Endothelial cell of umbilical vein (primary cell): ENCODE results near the gene MAN1A1. TPM values are rescaled to one million over a fixed set of nuclear protein-coding genes. Genes with fewer than 3 reads are reported as not detected.

Source experiments
- BruUV-seq: library from RNA; stranded (reverse); fragments of 400-500 nt; replicated peaks from 2 replicates; lab custom pipeline; 2021; lab: Mats Ljungman, UMichigan
- CTCF ChIA-PET: fragments of 300-600, 350-600 bp; sonication (Branson Sonifier 250); formaldehyde crosslinking; loops from one replicate; lab custom pipeline; 2021; ENCODE audit warnings: antibody characterized with exemption, inconsistent platforms; lab: Charles Lee
- POLR2A ChIA-PET: fragments of 300-600, 350-600 bp; sonication (Branson Sonifier 250); formaldehyde crosslinking; loops from one replicate; lab custom pipeline; 2021; ENCODE audit warnings: antibody characterized with exemption, inconsistent platforms; lab: Charles Lee
- DNase-seq: peaks from one replicate; pipeline ENCODE4 v3.0.0-alpha.2; 2011; ENCODE audit warnings: low read depth, low spot score
- FAIRE-seq: peaks from 2 replicates; lab custom pipeline; 2011; peaks lifted over from hg19 to GRCh38; lab: Jason Lieb, UNC
- H2AFZ ChIP-seq: 2 replicates; pipeline ENCODE4 v1.6.0; 2012; ENCODE audit warnings: low read depth, low read length, control low read depth, inconsistent platforms
- H3K27ac ChIP-seq: 2 replicates; pipeline ENCODE4 v1.5.1; 2011; ENCODE audit warnings: low read depth, mild to moderate bottlenecking, control low read depth, low read length, moderate library complexity; ENCODE audit not compliant: insufficient read depth
- H3K27me3 ChIP-seq, 2 experiments: 2 replicates each; pipeline versions ENCODE4 v1.6.0 to v1.6.1; 2011; ENCODE audit warnings: low read length in 2 of 2, mixed read lengths in 1 of 2; ENCODE audit not compliant: control insufficient read depth in 2 of 2, insufficient read depth in 2 of 2
- H3K36me3 ChIP-seq, 2 experiments: 2 replicates in 1 of 2; 3 replicates in 1 of 2; pipeline ENCODE4 v1.5.1; 2011; ENCODE audit warnings: low read length in 2 of 2, mild to moderate bottlenecking in 1 of 2, moderate library complexity in 1 of 2; ENCODE audit not compliant: control insufficient read depth in 2 of 2, insufficient read depth in 2 of 2; ENCODE audit errors: extremely low read depth in 1 of 2
- H3K4me1 ChIP-seq: 3 replicates; pipeline ENCODE4 v1.5.1; 2011; ENCODE audit warnings: mild to moderate bottlenecking, low read length; ENCODE audit not compliant: control insufficient read depth, insufficient read depth; ENCODE audit errors: extremely low read depth
- H3K4me2 ChIP-seq: 2 replicates; pipeline ENCODE4 v1.6.1; 2011; ENCODE audit warnings: low read length, control low read depth, mixed read lengths; ENCODE audit not compliant: insufficient read depth
- H3K4me3 ChIP-seq, 3 experiments: fragments of 200-600 bp in 1 of 3; sonication (generic), shearing (Covaris generic) in 1 of 3; replicated peaks in 1 of 3; 2 replicates each; pipeline ENCODE4 v1.5.1; 2011 to 2016; ENCODE audit warnings: control low read depth in 3 of 3, low read length in 3 of 3, mild to moderate bottlenecking in 2 of 3, inconsistent platforms in 1 of 3, low read depth in 1 of 3, moderate library complexity in 1 of 3; ENCODE audit not compliant: insufficient read depth in 1 of 3
- H3K79me2 ChIP-seq: 2 replicates; pipeline ENCODE4 v1.6.0; 2012; ENCODE audit warnings: low read length, inconsistent platforms; ENCODE audit not compliant: control insufficient read depth, insufficient read depth
- H3K9ac ChIP-seq: replicated peaks from 2 replicates; pipeline ENCODE3; 2011; ENCODE audit warnings: low read length, control low read depth; ENCODE audit not compliant: insufficient read depth; ENCODE audit errors: extremely low read depth
- H3K9me1 ChIP-seq: replicated peaks from 3 replicates; pipeline ENCODE4 v1.6.0; 2011; ENCODE audit warnings: mild to moderate bottlenecking, low read length; ENCODE audit not compliant: control insufficient read depth, insufficient read depth; ENCODE audit errors: extremely low read depth
- H3K9me3 ChIP-seq: replicated peaks from 2 replicates; pipeline ENCODE4 v1.5.1; 2012; ENCODE audit warnings: low read length, inconsistent platforms; ENCODE audit not compliant: control insufficient read depth, insufficient read depth
- H4K20me1 ChIP-seq: replicated peaks from 2 replicates; pipeline ENCODE3; 2011; ENCODE audit warnings: mild to moderate bottlenecking, low read length; ENCODE audit not compliant: control insufficient read depth, insufficient read depth; ENCODE audit errors: extremely low read depth
- GATA2 ChIP-seq: IDR thresholded peaks from 2 replicates; pipeline ENCODE4 v1.7.0; 2011; ENCODE audit warnings: low read depth, mild to moderate bottlenecking, moderate library complexity, mixed read lengths, low read length; ENCODE audit not compliant: insufficient read length, insufficient read depth
- JUN ChIP-seq: IDR thresholded peaks from 2 replicates; pipeline ENCODE4 v1.6.1; 2011; ENCODE audit warnings: borderline replicate concordance, low read depth; ENCODE audit not compliant: insufficient read length, insufficient read depth
- MYC ChIP-seq: IDR thresholded peaks from one replicate; pipeline ENCODE4 v1.6.1; 2011; ENCODE audit warnings: mild to moderate bottlenecking, low read depth, low read length
- dilution Hi-C: fragments of 300-500 bp; cut with MboI; formaldehyde crosslinking; loops from one replicate; pipeline ENCODE4 v1.15.0; 2019; ENCODE audit warnings: low sequenced_read_pairs; ENCODE audit not compliant: extremely low pct_ligation_motif_present
- intact Hi-C: fragments of 100-400 bp; cut with micrococcal nuclease; formaldehyde crosslinking; loops from one replicate; pipeline ENCODE4 v1.10.0; 2022
- polyA plus RNA-seq, 4 experiments: library from polyadenylated mRNA; depleted of rRNA in 3 of 4; stranded (reverse) in 3 of 4; unstranded in 1 of 4; fragments of >200 nt; gene quantifications; 2 replicates each; pipeline versions ENCODE4 v1.2.1 to v1.2.3, GENCODE V29; 2011 to 2012; ENCODE audit warnings: missing spikeins in 1 of 4
- total RNA-seq: library from RNA; stranded (reverse); gene quantifications from 2 replicates; pipeline ENCODE4 v1.2.3, GENCODE V29; 2021
- TF ChIP-seq, protein P1 (sequence below): IDR thresholded peaks from 2 replicates; pipeline ENCODE4 v1.6.1; 2011; ENCODE audit not compliant: insufficient read depth, insufficient read length

Gene MAN1A1
- total and polyA plus RNA-seq, 2 donors (not counting 3 experiments of a cell fraction or from before 2014, with no cell fraction given), result 3.3 to 12.9 TPM

GRCh38 chr6:119361209-119361608 lies 11.6 kb upstream of the MAN1A1 start:
- ChIA-PET CTCF (no interaction called here), POLR2A (interaction anchor here (0.5 kb wide), 1 partner anchor 93 kb away, joined by 3 read pairs; no protein-coding TSS in a partner anchor)
- no peak overlapping the region for H3K4me3 ChIP-seq
- no peaks in the 10 kb centered on the region for H3K4me1 ChIP-seq
- H4K20me1 ChIP-seq, result no peaks in the 10 kb centered on the region
- DNase-seq (no peak), FAIRE-seq (no peak)
- H3K27me3 ChIP-seq, result no peaks in the 10 kb centered on the region
- TF ChIP-seq JUN, result no peak
- TF ChIP-seq GATA2, result no peak
- TF ChIP-seq MYC, result no peak
- H3K27ac ChIP-seq, result no peak overlapping the region
- no peak overlapping the region for H3K4me2 ChIP-seq
- no peaks in the 10 kb centered on the region for H3K79me2 ChIP-seq
- no peaks in the 10 kb centered on the region for H3K9me1 ChIP-seq
- no peak overlapping the region for H2AFZ ChIP-seq
- no peaks in the 10 kb centered on the region for H3K9me3 ChIP-seq
- no peak overlapping the region for H3K9ac ChIP-seq
- no TSS peak for BruUV-seq
- intact Hi-C loops (no loop called here), dilution Hi-C loops (no loop called here)
- H3K36me3 ChIP-seq, result no peaks in the 10 kb centered on the region

DNA sequence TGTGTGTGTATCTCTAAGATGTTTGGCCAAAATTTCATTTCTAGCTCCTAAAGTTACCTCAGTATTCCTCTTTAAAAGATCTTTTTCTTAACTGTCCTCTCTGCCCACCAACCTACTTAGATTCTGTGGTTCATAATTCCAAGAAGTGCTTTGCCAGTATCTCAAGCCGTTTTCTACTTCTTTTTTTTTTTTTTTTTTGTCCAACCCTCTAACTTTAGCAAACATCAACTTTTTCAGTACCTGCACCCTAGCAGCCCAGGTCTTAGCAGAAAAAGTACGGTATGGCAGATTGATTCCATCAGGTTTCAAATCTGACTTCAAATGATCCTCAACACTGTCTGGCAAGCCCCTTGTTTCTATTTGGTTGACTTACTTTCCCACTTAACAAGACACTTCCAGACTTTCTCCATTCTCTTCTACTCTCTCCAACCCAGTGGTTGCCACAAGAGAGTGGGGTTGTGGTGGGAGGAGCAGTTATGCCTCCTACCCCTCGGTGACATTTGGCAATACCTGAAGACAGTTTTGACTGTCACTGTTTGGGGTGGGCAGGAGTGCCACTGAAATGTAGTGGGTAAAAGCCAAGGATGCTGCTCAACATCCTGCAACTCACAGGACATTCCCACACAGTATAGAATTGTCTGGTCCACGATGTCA lies 10.8 kb upstream of the MAN1A1 start:
- Histone ChIP-seq H3K9ac (no peak overlapping the region), H3K9me1 (no peaks in the 10 kb centered on the region), H2AFZ (no peak overlapping the region), H3K27me3 (no peaks in the 10 kb centered on the region), H3K4me1 (no peaks in the 10 kb centered on the region), H3K36me3 (no peaks in the 10 kb centered on the region), H3K9me3 (no peaks in the 10 kb centered on the region), H3K27ac (no peak overlapping the region), H4K20me1 (no peaks in the 10 kb centered on the region), H3K4me2 (no peak overlapping the region), H3K4me3 (no peak overlapping the region), H3K79me2 (no peaks in the 10 kb centered on the region)
- dilution Hi-C loops (no loop called here), intact Hi-C loops (no loop called here)
- FAIRE-seq (no peak), DNase-seq (no peak)
- ChIA-PET CTCF (interaction anchor here (1.6 kb wide), 1 partner anchor 9 kb away, joined by 4 read pairs; no protein-coding TSS in a partner anchor), POLR2A (no interaction called here)
- no TSS peak for BruUV-seq
- TF ChIP-seq GATA2, result no peak
- TF ChIP-seq, protein P1, sequence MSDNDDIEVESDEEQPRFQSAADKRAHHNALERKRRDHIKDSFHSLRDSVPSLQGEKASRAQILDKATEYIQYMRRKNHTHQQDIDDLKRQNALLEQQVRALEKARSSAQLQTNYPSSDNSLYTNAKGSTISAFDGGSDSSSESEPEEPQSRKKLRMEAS, result no peak
